HG03108 (cell line): Measurements from ENCODE around the gene SMAD3.

Experiments used
- ATAC-seq: cut with Tn5 transposase; IDR thresholded peaks from one replicate; pipeline ENCODE4 v1.9.1; 2021; ENCODE audit warnings: moderate library complexity; ENCODE audit not compliant: unreplicated experiment

SMAD3 gene

DNA sequence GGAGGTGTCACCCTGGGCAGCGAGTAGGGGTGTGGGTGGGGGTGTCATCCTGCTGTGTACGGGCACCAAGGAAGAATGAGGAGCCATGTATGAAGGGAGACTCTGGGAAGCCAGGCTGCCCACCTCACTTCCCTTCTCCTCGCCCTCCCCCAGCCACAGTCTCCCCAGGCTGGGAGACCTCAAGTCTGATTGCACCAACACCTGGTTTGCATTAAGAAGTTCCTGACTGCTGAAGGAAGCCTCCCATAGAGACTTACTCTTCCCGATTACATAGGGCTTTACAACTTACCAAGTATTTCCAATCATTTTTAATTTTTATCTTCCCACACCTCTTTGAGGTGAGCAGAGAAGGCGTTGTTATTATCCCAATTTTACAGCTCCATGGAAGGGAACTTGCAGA is 29.5 kb upstream of the SMAD3 start:
- ATAC-seq: no peak

DNA sequence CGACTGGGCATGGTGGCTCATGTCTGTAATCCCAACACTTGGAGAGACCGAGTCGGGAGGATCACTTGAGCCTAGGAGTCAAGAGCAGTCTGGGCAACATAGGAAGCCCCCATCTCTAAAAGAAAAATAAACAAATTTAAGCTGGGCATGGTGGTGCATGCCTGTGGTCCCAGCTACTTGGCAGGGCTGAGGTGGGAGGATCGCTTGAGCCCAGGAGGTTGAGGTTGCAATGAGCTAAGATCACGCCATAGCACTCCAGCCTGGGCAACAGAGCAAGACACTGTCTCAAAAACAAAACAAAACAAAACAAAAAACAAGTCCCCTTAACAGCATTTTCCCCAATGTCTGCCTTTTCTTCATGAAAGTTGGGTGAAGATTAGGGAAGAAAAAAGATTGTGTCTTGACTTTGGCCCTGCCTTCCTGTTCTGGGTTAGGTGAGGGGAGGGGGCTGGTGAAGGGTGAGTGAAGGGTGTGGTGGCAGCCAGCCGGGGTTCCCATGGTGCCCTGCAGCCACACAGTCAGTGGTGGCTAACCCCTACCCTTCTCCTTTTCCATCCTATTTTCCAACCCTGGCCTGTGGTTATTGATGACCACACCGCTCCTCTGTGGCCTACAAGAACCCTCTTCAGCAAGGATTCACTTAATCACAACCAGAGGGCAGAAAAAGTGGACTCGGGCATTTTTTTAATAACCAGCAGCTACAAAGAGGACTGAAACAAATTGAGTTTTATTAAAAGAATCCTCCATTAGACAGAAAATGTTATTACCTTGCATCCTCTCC is 28.4 kb upstream of the SMAD3 start:
- no peak for ATAC-seq

- no peak for ATAC-seq
Observed at GRCh38 chr15:67037694-67038093, 27.7 kb upstream of the SMAD3 start.

GRCh38 chr15:67038736-67039135 is 26.7 kb upstream of the SMAD3 start:
- ATAC-seq: no peak

GRCh38 chr15:67039384-67040075 is 25.9 kb upstream of the SMAD3 start:
- ATAC-seq: no peak

DNA sequence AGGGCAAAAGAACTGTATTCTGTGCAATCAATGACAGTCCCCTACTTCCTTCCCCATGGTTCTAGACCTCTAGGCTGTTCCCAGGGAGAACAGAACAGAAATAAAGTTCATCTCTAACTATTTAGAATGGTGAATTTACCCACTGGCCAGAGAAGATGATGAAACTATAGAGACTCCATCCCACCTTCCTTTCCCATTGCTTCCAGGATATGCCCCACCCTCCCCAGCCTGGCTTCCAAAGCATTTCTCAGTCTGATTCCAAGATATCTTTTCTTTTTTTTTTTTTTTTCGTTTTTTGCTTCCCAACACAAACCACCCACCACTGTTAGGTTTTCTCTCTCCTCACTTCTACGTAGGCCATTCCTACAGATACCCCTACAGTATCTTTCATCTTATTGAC is 25.1 kb upstream of the SMAD3 start:
- ATAC-seq: no peak

GRCh38 chr15:67042551-67043142 is 22.8 kb upstream of the SMAD3 start:
- no peak for ATAC-seq

DNA sequence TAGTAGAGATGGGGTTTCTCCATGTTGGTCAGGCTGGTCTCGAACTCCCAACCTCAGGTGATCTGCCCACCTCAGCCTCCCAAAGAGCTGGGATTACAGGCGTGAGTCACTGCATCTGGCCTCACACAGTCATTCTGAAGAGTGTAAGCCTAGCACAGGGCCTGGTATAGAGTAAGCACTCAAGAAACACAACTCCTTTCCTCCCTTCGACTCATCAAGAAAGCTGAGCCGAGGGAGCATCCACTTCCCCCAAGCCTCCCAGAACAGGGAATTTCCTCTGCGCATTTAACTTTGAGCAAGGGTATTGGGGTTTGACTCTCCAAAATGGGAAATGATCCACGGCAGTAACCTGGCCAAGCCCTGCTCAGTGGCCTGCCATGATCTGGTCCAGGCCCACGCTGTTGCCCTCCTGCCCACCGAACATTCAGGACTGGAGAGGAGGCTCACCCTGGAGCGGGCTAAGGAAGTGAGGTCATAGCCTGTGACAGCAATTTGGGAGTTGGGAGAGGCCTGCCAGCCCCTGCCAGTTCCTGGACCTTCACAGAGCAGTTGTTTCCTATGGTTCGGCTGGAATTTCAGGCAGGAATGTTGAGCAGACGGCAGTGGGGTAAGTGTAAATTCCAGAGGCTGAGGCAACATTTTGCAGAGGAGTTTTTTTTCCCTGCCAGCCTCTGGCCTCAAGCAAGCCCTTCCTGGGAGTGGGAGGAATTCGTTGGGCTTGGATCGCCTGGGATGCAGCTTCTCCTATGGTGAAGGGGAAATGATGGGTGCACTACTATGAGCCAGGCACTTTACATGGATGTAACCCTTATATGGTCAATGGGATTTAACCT is 21.2 kb upstream of the SMAD3 start:
- ATAC-seq: no peak

DNA sequence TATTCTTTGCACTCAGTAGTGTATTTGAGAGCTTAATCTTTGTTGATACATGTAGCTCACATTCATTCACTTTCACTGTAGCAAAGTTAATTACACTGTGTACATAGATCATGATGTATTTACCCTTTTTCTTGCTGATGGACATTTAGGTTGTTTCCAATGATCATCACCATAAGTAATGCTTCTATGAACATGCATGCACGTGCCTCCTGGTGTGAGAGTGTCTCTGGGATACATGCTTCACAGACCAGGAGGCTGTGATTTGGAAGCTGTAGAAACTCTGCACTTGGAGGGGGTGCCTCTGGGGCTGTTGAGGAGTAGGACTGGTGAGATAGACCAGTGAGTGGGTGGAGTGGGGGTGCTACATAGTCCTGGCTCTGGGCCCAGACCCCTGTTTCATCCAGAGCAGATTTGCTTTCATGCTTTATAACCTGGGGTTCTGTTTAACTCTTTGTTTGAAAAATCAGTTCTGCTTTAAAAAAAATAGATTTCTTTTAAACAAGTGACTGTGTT is 18.2 kb upstream of the SMAD3 start:
- no peak for ATAC-seq

DNA sequence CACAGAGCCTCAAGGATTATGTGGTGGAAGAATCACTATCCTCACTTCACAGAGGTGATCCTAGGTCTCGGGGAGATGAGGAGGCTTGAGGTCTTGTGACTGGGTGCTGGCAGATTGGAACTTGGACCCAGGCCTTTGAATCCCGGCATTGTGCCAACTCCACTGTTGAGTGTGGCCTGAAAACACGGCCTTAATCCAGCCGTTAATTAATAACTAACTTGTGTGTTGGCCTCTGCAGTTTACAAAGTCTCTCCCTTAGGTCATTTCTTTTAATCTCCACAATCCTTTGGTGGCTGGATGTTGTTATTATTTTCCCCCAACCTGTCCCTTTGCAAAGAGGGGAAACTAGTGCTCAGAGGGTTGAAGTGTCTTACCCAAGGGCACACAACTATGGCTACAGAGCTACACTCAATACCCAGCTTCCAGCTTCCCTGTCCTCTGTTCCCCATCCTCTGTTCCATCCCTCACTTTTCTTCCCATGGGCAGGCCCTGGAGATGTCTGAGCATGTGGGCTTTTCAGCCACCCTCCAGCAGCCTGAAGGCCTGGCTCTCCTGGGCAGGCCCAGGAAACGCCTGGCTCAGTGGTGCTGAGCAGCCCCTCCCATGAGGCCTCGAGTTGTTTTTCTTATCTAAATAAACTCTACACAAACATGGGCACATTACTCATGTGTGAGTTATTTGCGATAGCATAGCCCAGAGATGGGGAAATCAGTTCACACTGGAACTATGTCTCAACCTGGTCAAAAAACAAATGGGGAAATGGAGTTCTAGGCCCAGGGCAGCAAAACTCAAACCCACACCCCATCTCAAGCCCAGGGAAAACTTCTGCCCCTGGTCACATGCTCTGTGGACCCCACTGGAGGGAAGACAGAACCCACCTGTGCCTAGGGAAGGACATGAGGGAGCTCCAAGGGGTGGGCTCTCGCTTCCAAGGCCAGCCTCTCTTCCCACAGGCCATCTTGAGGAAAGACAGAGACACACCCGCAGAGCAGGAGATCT is 16.8 kb upstream of the SMAD3 start:
- no peak for ATAC-seq

DNA sequence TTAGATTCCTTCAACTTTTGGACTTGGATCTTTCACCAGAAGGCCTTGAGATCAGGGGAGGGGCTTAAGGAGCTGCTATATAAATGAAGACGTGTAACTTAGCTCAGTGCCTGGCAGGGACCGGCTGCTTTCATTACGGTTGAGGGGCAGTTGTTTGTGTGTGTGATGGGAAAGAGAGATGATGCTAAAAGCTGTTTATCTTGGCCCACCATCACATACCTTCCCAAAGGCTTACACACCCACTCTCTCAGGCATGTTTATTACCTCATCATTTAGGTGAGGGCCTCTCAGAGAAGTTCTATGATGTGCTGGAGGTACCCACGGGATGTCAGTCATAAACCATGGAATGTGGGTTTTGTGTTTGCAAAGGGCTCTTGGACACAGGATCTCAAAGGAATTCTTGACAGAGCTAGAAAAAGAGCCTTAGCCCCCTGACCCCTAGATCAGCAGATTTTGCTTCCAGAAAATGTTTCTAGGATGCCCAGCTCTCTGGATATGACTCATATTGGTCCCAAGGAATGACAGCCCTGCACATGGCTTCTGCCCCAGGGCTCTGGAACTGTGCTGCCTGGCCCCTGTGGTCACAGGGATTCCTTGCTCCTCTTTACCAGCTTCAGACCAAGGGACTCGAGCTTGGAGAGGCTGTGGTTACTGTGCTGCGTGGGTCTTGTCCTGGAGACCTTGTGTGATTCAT is 15.9 kb upstream of the SMAD3 start:
- no peak for ATAC-seq

GRCh38 chr15:67050062-67050461 is 15.3 kb upstream of the SMAD3 start:
- ATAC-seq: no peak

- ATAC-seq: no peak
Observed at GRCh38 chr15:67050522-67051087, 14.8 kb upstream of the SMAD3 start.

GRCh38 chr15:67051088-67052045 is 14.0 kb upstream of the SMAD3 start:
- ATAC-seq: no peak

DNA sequence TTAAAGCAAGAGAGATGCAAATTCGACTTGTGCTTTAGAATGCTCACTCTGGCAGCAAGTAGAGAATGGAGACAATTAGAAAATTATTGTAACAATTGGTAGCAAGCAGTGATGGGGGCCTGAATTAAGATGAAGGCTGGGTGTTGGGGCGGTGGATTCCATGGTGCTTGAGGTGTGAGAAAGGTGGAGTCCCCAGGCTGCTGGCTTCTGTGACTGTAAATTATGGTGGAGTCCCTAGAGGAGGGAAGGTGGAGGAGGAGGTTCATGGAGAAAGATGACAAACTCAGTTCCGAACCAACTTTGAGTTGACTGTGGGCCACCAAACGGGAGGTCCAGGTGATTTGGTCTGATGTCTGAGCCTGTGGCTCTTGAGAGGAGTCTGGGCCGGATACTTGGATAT is 10.7 kb upstream of the SMAD3 start:
- ATAC-seq: no peak

DNA sequence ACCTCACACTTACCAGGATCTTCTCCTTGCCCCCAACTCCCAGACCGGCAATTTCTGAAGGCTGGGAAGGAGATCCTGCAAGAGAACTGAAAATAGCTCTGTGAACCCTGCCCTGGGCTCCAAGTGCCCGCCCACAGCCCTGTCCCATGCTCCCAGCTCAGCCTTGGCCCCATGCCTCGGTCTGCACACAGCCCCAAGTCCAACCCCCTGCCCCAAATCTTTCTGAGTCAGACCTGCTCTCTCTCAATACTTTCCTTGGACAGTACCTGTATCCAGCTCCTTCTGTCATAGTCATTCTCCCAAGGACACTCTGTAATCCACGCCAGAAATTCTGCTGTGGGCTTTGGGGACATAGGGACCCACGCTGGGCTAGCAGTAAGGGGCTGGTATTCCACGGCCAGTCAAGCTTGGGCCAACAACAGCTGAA is 6.3 kb upstream of the SMAD3 start:
- no peak for ATAC-seq

DNA sequence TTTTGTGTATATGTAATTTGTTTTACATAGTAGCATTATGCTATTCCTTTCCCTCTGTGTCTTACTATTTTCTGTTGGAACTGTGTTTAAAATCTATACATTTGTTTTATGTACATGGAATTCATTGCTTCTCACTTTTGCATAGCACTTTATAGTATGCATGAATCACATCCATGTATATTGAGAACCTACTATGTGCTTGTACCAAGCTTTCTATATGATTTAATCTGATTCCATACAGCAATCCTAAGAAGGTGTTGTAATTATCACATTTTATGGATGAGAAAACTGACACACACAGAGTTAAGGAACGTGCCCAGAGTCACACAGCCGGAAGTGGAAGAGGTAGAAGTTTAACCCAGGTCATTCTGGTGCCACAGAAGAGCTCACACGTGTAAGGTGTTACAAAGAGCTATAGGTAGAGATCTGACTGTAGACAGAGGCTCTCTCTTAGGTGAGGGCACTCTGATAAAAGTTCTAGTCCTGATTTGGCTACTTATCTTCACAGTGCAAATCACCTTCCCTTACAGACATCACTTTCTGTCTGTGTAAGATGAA is 3.5 kb upstream of the SMAD3 start:
- no peak for ATAC-seq
